ENCODE results near the gene INKA2.
"Not testable (repeated sequence)": the region's sequence is repeated elsewhere in the genome, so short reads cannot be mapped to it uniquely, and the experiment has no call there.

Gene INKA2

GRCh38 chr1:111750856-111751255 lies 11.7 kb upstream of the INKA2 start:
- ATAC-seq (no peak), DNase-seq (no peak)

GRCh38 chr1:111749628-111750027 lies 10.4 kb upstream of the INKA2 start:
- no peak for ATAC-seq
- DNase-seq: no peak

DNA sequence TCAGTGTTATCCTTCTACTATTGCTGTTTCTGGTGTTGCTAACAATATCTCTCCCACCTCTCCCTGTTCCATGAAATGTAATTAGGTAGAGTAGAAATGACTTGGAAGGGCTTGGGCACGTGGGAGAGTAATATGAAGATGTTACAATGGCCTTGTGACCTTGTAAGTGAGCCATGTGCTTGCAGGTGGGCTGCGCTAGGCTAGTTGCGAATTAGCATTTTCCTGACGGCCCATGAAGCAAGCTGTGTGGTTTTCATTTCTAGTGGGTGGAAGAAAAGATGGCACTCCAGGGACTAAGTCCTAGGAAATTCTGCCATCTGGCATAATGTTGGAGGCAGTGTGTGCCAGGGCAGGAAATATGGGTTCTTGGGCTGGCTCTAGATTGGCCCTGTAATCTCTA lies 8.8 kb upstream of the INKA2 start:
- DNase-seq (no peak), ATAC-seq (no peak)

DNA sequence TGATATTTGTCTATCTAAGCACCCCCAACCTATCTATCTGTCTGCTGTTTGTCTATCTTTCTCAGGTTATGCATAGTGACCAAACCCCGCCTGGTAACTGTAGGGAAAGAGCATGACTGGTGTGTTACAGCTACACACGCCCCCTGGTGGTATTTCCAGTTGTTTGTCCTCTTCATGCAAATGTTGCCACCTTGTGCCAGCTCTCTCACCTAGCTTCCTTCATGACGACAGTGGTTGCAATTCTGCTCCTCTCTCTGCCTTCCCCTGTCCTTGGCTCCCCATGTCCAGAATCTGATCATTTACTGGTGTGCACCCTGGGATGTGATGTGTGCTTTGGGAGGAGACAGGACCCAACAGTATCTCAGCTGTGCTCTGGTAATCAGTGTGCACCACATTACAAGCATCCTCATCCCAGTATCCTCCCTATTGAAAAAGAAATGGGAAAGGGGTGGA lies 8.1 kb upstream of the INKA2 start:
- peak; percentile 77 for DNase-seq
- ATAC-seq: peak; percentile 76

DNA sequence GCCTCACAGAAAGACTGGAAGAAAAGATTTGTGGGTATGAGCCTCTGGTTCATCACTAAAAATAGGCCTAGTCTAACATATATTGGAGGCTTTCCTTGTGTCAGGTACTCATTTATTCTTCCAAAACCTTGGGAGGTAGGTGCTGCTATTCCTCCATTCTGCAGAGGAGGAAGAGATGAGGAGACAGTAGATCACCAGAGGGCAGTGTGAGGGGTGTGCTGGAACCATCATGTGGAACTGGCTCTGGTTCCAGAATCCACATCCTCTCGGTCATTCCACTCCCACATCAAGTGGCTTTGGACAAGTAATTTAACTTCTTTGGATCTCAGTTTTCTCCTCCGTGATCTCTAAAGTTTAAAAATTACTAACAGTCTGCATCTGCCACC lies 7.4 kb upstream of the INKA2 start:
- ATAC-seq (no peak), DNase-seq (no peak)

DNA sequence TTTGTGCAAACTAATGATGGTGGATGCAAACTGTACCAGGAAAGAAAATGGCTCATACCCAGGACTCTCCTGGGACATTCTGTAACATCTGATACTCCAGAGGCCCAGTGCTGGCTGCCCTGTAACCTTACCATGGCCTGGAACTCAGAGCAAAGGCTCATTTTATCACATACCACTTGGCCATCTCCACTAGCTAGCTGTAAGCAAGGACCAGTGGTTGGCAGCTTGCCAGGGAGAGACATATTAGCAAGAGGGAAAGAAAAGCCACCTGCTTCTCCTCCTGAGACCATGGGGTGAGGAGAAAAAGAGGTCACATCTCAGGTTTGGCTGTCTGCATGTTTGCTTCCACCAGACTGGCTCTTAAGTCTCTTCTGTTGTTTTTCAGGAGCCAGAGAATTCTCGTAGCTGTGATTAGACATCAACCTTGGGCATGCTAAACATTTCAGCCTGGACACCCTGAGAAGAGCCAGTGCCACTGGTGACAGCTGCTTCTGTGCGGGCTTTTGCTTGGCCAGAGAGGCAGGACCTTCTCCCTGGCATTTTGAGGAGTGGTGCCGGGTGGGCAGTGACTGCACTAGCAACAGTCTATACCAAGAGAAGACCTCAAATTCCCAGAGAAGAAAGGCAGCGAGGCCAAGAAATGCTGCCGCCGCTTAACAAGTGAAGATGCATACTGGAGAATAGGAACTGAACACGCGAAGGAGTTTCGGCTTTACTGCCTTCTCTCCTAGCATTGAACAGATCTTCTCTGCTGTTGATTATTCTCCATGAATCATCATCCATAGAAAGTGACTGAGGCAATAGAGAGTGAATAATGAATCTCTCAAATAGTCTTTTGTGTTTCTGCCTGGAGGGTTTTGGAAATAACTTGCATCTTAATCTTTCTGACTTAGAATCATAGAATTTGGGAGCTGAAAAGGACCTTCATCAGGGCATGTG lies 6.7 kb upstream of the INKA2 start:
- ATAC-seq (no peak), DNase-seq (no peak)

GRCh38 chr1:111743679-111744101 lies 4.5 kb upstream of the INKA2 start:
- ATAC-seq: no peak
- no peak for DNase-seq

- DNase-seq (no peak), ATAC-seq (no peak)
Observed at GRCh38 chr1:111742938-111743549, 3.8 kb upstream of the INKA2 start.

- not testable (repeated sequence) for DNase-seq, ATAC-seq
Observed at GRCh38 chr1:111742292-111742691, 3.1 kb upstream of the INKA2 start.

DNA sequence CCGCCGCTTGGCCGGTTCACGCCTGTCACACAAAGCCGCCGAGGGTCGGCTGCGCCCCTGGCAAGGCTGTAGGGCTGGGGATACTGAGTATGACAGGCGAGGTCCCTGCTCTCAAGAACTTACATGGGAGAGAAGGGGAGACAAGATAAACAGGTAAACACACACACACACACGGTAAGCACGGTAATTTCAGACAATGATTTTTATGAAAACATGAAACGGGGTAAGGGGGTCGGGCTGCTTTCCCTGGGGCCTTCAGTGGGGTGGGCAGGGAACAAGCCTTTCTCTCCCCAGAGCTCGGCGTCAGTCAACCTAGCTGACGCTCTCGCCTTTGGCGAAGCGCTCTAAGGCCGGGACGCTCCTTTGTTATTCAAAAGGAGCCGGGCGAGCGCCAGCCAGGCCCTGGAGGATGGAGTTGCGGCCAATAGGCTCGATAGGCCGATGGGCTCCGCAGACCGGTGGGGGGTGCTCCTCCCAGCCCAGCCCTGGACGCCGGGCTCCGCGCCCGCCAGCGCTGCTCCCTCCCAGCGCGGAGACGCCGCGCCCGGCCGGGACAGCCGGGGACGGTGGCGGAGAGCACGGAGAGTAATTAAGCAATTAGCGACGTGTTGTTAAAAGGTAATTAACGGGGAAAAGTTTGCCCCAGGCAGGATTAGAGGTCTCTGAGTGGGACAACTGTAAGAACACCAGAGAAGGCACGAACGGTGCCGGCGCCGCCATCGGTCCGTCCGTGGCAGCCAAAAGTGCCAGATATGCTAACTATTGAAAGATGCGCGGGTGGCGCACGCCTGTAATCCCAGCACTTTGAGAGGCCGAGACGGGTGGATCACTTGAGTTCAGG lies 950 bp upstream of the INKA2 start:
- peak; percentile 6 for ATAC-seq
- DNase-seq: peak; percentile 25

DNA sequence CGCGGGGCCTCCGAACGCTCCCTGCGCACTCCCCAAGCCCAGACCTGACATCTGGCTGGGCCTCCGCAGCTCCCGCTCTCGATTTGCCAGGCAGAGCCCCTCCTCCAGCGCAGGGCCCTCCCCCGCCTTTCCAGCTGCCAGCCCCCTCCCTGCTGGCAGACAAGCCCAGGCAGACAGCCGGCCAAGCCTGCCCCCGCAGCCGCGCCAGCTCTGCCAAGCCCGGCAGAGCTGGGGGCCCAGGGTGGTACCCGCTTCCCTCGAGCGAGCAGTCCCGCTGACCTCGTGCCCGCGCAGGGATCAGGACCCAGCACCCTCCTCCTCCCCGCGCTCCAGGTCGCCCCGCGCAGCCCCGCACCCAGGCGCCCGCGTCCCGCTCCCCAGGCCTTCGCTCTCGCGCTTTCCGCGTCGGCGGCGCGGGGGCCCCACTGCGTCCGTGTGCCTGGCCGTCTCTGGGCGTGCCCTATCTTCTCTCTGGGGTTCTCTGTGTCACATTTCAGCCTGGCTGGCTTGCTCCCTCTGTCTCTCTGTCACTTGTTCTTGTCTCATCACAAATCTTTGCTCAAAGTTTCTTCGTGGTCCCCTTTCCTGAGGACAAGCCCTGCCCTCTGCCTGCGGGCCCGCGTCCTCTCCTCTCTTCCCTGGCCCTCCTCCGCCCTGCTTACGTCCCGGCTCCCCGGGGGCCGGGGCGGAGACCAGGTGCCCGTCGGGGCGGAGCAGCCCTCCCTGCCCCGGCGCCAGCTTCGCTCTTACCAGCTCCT lies 580 bp downstream of the INKA2 start:
- peak; percentile 54 for DNase-seq
- peak; percentile 49 for ATAC-seq

DNA sequence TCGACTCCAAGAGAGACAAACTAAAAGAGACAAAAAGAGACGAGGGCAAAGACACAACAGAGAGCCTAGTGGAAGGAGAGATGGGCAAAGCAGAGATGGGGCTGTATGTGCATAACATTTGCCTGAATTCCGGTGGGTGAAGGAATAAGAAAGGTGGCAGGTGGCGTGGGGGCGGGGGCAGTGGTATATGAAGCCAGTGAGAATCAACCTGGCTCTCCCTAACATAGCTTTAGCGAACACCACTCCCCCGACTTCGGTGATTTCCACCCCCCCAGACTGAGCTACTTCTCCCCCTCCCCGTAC lies 1.1 kb downstream of the INKA2 start:
- ATAC-seq (no peak), DNase-seq (no peak)

GRCh38 chr1:111737216-111738132 lies 1.7 kb downstream of the INKA2 start:
- DNase-seq: no peak
- no peak for ATAC-seq

- no peak for DNase-seq
- no peak for ATAC-seq
Observed at GRCh38 chr1:111736548-111737215, 2.5 kb downstream of the INKA2 start.

GRCh38 chr1:111735858-111736544 lies 3.2 kb downstream of the INKA2 start:
- ATAC-seq (no peak), DNase-seq (no peak)

GRCh38 chr1:111735321-111735720 lies 3.9 kb downstream of the INKA2 start:
- no peak for DNase-seq
- no peak for ATAC-seq

DNA sequence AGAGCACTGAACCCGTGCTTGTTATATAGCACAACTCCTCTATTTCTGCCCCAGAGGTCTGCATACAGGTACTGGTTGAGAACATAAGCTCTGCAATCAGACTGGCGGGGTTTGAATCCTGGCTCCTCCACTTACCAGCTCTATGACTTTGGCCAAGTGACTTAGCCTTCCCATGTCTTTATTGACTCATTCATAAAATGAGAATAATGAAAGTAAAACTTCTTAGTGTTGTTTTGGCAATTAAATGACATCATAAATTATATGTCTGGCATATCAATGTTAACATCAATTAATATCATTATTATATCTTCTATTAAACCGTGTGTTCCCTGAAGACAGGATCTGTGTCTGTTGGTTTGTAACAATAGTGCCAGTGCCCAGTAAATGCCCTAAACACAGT lies 4.3 kb downstream of the INKA2 start:
- ATAC-seq (no peak), DNase-seq (no peak)

DNA sequence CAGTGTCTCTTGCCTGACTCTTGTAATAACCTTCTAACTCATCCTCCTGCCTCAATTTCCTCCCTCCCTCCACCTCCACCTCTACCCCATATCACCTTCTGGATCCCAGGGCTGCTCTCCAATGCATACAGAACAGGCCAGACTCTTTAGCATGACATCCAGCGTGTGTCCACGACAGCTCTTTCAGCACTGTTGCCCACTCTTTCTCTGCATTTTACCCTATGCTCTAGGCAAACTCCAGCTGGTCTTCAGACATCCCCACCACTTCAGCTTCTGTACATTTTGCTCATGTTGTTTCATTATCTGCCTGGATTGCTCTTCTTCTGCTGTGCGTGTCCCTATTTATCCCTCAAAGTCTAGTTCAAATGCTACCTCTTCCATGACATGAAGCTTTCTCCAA lies 4.8 kb downstream of the INKA2 start:
- ATAC-seq (no peak), DNase-seq (no peak)

DNA sequence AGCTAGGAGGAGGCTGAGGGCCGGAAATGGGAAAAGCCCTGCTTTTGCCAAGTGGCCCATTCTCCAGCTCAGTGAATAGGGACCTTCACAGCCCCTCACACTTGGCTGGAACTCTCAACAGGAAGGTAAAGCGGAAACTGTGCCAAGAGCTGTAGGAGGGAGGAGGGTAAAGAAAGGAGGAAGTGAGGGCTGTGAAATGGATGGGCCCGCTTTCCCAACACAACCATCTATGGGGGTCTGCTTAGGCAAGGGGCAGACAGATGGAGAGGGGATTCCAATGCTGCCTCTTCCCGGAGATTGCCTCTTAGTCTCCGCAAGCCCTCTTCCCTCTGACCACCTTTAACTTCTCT lies 5.2 kb downstream of the INKA2 start:
- DNase-seq (no peak), ATAC-seq (no peak)

Data from stimulated activated naive CD8-positive, alpha-beta T cell treated with anti-CD3 and anti-CD28 coated beads, Interleukin-15, Interleukin-2, amounts not matched to agents 100 U/mL and 50 U/mL, for 24 hours (primary cell).